Measurements from ENCODE around the gene DOCK8.

- TF ChIP-seq ZFP30 (CRISPR knock-in tag; IDR thresholded peaks at IDR 0.05) (no peak), BACH2 (CRISPR knock-in tag; IDR thresholded peaks at IDR 0.05; ENCODE audit: borderline replicate concordance) (no peak), TSHZ2 (CRISPR knock-in tag; IDR thresholded peaks at IDR 0.05) (no peak), SNAI2 (CRISPR knock-in tag; IDR thresholded peaks at IDR 0.05) (no peak), CSRNP3 (CRISPR knock-in tag; IDR thresholded peaks at IDR 0.05) (no peak), TCF4 (CRISPR knock-in tag; IDR thresholded peaks at IDR 0.05; ENCODE audit: borderline replicate concordance) (no peak), ZNF8 (CRISPR knock-in tag; IDR thresholded peaks at IDR 0.05) (no peak), GLIS3 (CRISPR knock-in tag; IDR thresholded peaks at IDR 0.05) (no peak), ARNTL (CRISPR knock-in tag; IDR thresholded peaks at IDR 0.05; ENCODE audit: borderline replicate concordance, low read depth) (no peak), CSDC2 (CRISPR knock-in tag; IDR thresholded peaks at IDR 0.05) (no peak), ZFP3 (CRISPR knock-in tag; IDR thresholded peaks at IDR 0.05) (no peak), CREB5 (CRISPR knock-in tag; IDR thresholded peaks at IDR 0.05; ENCODE audit: low read depth) (no peak), ZC3H10 (CRISPR knock-in tag; IDR thresholded peaks at IDR 0.05) (no peak)
These were observed 235.4 kb downstream of the DOCK8 start for GRCh38 chr9:450057-450456.

All from SK-N-SH treated with all-trans-retinoic acid at 6 μM for 48 hours (cell line).